Esophagus squamous epithelium (tissue), 4 donors: ENCODE data around the gene SUSD1.

Experiments
- CTCF ChIP-seq, 6 experiments: fragments of 450-650 bp in 4 of 6; fragments of 200-600 bp in 2 of 6; sonication (generic) in 2 of 6; IDR thresholded peaks; one replicate each; pipeline ENCODE4 v1.5.1; 2016 to 2019; ENCODE audit warnings: antibody characterized with exemption in 6 of 6, mild to moderate bottlenecking in 4 of 6, moderate library complexity in 4 of 6
- POLR2A ChIP-seq, 4 donors: fragments of 450-650 bp; IDR thresholded peaks; one replicate each; pipeline ENCODE4 v1.6.1; 2017; ENCODE audit warnings: antibody characterized with exemption in 4 of 4, mild to moderate bottlenecking in 4 of 4, moderate library complexity in 3 of 4

- no peak for TF ChIP-seq POLR2A (IDR thresholded peaks at IDR 0.05)
- no peak for TF ChIP-seq CTCF (IDR thresholded peaks at IDR 0.05)
Observed at GRCh38 chr9:112003538-112003937, 171.6 kb downstream of the SUSD1 start.
